SK-N-MC (cell line): ENCODE results near the gene CARD14.

ENCODE experiments used
- DNase-seq: peaks from one replicate; pipeline ENCODE4 v3.0.0-alpha.2; 2011; ENCODE audit warnings: low read depth, low spot score
- H3K27ac ChIP-seq: fragments of 200-600 bp; sonication (generic); 2 replicates; pipeline ENCODE4 v1.5.1; 2016; ENCODE audit warnings: mixed run types
- H3K36me3 ChIP-seq: fragments of 200-600 bp; sonication (generic); 2 replicates; pipeline ENCODE4 v1.6.1; 2017; ENCODE audit warnings: antibody characterized with exemption, low read length, mixed read lengths; ENCODE audit not compliant: insufficient read depth
- H3K4me3 ChIP-seq: fragments of 200-600 bp; sonication (generic); 2 replicates; pipeline ENCODE4 v1.5.1; 2016
- H3K9ac ChIP-seq: fragments of 200-600 bp; sonication (generic); 2 replicates; pipeline ENCODE4 v1.8.0; 2017; ENCODE audit warnings: mixed run types, mixed read lengths; ENCODE audit not compliant: insufficient read length
- H3K9me3 ChIP-seq: fragments of 200-600 bp; sonication (generic); 2 replicates; pipeline ENCODE4 v1.6.1; 2017; ENCODE audit warnings: low read depth, mild to moderate bottlenecking, antibody characterized with exemption, low read length, moderate library complexity, mixed read lengths
- EZH2 ChIP-seq: fragments of 200-600 bp; sonication (generic); IDR thresholded peaks from one replicate; pipeline ENCODE4 v1.6.1; 2017; ENCODE audit warnings: antibody characterized with exemption
- FOXP2 ChIP-seq: optimal IDR thresholded peaks from 2 replicates; pipeline ENCODE3; 2011; ENCODE audit warnings: mild to moderate bottlenecking, moderate library complexity; ENCODE audit not compliant: insufficient read depth; ENCODE audit errors: extremely low read length, control extremely low read depth
- POLR2AphosphoS5 ChIP-seq: IDR thresholded peaks from 2 replicates; pipeline ENCODE4 v1.6.1; 2012; ENCODE audit warnings: mild to moderate bottlenecking, low read depth, low read length, borderline replicate concordance

Gene CARD14

GRCh38 chr17:80216473-80217456, 46.9 kb downstream of the CARD14 start:
- H3K9ac ChIP-seq = no peak overlapping the region
- no peak overlapping the region for H3K27ac ChIP-seq
- no peak for DNase-seq
- H3K4me3 ChIP-seq = no peak overlapping the region
- TF ChIP-seq EZH2 = no peak
- no peaks in the 10 kb centered on the region for H3K9me3 ChIP-seq
- H3K36me3 ChIP-seq = no peaks in the 10 kb centered on the region

- Histone ChIP-seq H3K9ac (no peak overlapping the region), H3K27ac (no peak overlapping the region), H3K36me3 (no peaks in the 10 kb centered on the region), H3K9me3 (no peaks in the 10 kb centered on the region), H3K4me3 (no peak overlapping the region)
- TF ChIP-seq POLR2AphosphoS5 (no peak), FOXP2 (no peak), EZH2 (no peak)
- DNase-seq = no peak
Measured at GRCh38 chr17:80217703-80218362, 48.0 kb downstream of the CARD14 start.

GRCh38 chr17:80218391-80218790, 48.6 kb downstream of the CARD14 start:
- no peak for TF ChIP-seq EZH2
- no peak for TF ChIP-seq POLR2AphosphoS5
- TF ChIP-seq FOXP2 = no peak
- DNase-seq = no peak
- no peak overlapping the region for H3K27ac ChIP-seq
- H3K9ac ChIP-seq = no peak overlapping the region
- H3K36me3 ChIP-seq = no peaks in the 10 kb centered on the region
- H3K9me3 ChIP-seq = no peaks in the 10 kb centered on the region
- no peak overlapping the region for H3K4me3 ChIP-seq

GRCh38 chr17:80219013-80219762, 49.4 kb downstream of the CARD14 start:
- peak overlapping the region; percentile 83 for H3K4me3 ChIP-seq
- H3K27ac ChIP-seq = no peak overlapping the region
- no peaks in the 10 kb centered on the region for H3K9me3 ChIP-seq
- peak overlapping the region; percentile 61 for H3K9ac ChIP-seq
- TF ChIP-seq EZH2 (no peak), POLR2AphosphoS5 (no peak; the same call in 1 of the 2 replicates), FOXP2 (no peak)
- no peaks in the 10 kb centered on the region for H3K36me3 ChIP-seq
- peak; percentile 18 for DNase-seq

GRCh38 chr17:80219763-80220053, 49.9 kb downstream of the CARD14 start:
- H3K9me3 ChIP-seq = no peaks in the 10 kb centered on the region
- H3K27ac ChIP-seq = no peak overlapping the region
- H3K9ac ChIP-seq = peak overlapping the region; percentile 61
- H3K36me3 ChIP-seq = no peaks in the 10 kb centered on the region
- DNase-seq = no peak
- no peak for TF ChIP-seq EZH2
- TF ChIP-seq POLR2AphosphoS5 = no peak
- TF ChIP-seq FOXP2 = no peak
- H3K4me3 ChIP-seq = peak overlapping the region; percentile 83

- Histone ChIP-seq H3K9me3 (no peaks in the 10 kb centered on the region), H3K27ac (no peak within 1 kb of the TSS), H3K9ac (peak within 1 kb of the TSS; percentile 61), H3K36me3 (no peaks in the 10 kb centered on the region), H3K4me3 (peak within 1 kb of the TSS; percentile 83)
- TF ChIP-seq EZH2 (no peak), POLR2AphosphoS5 (no peak)
- no peak for DNase-seq
Measured at GRCh38 chr17:80220054-80220735, 50.4 kb downstream of the CARD14 start, which contains the start of the genes SGSH and SLC26A11. SGSH (minus strand) TSS chr17:80220333; CDS start chr17:80220313, 20 bp downstream. SLC26A11 (plus strand) TSS chr17:80220427; CDS start chr17:80221561, 1,134 bp downstream.

GRCh38 chr17:80220736-80221215, 50.9 kb downstream of the CARD14 start:
- TF ChIP-seq POLR2AphosphoS5 (no peak), EZH2 (no peak), FOXP2 (no peak)
- Histone ChIP-seq H3K27ac (no peak overlapping the region), H3K4me3 (peak overlapping the region; percentile 83), H3K9ac (no peak overlapping the region), H3K36me3 (no peaks in the 10 kb centered on the region), H3K9me3 (no peaks in the 10 kb centered on the region)
- no peak for DNase-seq

- Histone ChIP-seq H3K4me3 (no peak overlapping the region), H3K27ac (no peak overlapping the region), H3K36me3 (no peaks in the 10 kb centered on the region), H3K9ac (no peak overlapping the region), H3K9me3 (no peaks in the 10 kb centered on the region)
- no peak for DNase-seq
- no peak for TF ChIP-seq FOXP2
- TF ChIP-seq POLR2AphosphoS5 = no peak
- no peak for TF ChIP-seq EZH2
Measured at GRCh38 chr17:80221351-80222105, 51.7 kb downstream of the CARD14 start.
